Medulla oblongata (tissue), 1 donor: ENCODE measurements around the gene MBD2.
"Not testable (repeated sequence)": the region's sequence is repeated elsewhere in the genome, so short reads cannot be mapped to it uniquely, and the experiment has no call there.

Source experiments
- DNase-seq: peaks from one replicate; pipeline ENCODE4 v3.0.0-alpha.2; 2015; ENCODE audit errors: extremely low spot score

The MBD2 gene

GRCh38 chr18:54235871-54236270 lies 11.4 kb upstream of the MBD2 start:
- DNase-seq: no peak

GRCh38 chr18:54233747-54234146 lies 9.3 kb upstream of the MBD2 start:
- DNase-seq: no peak

GRCh38 chr18:54233228-54233625 lies 8.8 kb upstream of the MBD2 start:
- no peak for DNase-seq

GRCh38 chr18:54232485-54233227 lies 8.2 kb upstream of the MBD2 start:
- no peak for DNase-seq

- DNase-seq: no peak
These were observed 5.1 kb upstream of the MBD2 start for GRCh38 chr18:54229421-54230059.

- DNase-seq: no peak
These were observed 3.9 kb upstream of the MBD2 start for GRCh38 chr18:54228364-54228763.

- DNase-seq: no peak
These were observed 764 bp downstream of the MBD2 start for GRCh38 chr18:54223568-54224241.

GRCh38 chr18:54222922-54223567 lies 1.4 kb downstream of the MBD2 start:
- peak; percentile 38 for DNase-seq

GRCh38 chr18:54220406-54220805 lies 4.1 kb downstream of the MBD2 start:
- DNase-seq: no peak

- DNase-seq: not testable (repeated sequence)
These were observed 5.7 kb downstream of the MBD2 start for GRCh38 chr18:54218803-54219202.

GRCh38 chr18:54218299-54218698 lies 6.2 kb downstream of the MBD2 start:
- no peak for DNase-seq

GRCh38 chr18:54217624-54218023 lies 6.8 kb downstream of the MBD2 start:
- no peak for DNase-seq

GRCh38 chr18:54215069-54215468 lies 9.4 kb downstream of the MBD2 start:
- no peak for DNase-seq

GRCh38 chr18:54210463-54210862 lies 14.0 kb downstream of the MBD2 start:
- no peak for DNase-seq

GRCh38 chr18:54209471-54210180 lies 14.8 kb downstream of the MBD2 start:
- no peak for DNase-seq

- no peak for DNase-seq
These were observed 18.0 kb downstream of the MBD2 start for GRCh38 chr18:54206447-54206846.

GRCh38 chr18:54205959-54206358 lies 18.5 kb downstream of the MBD2 start:
- no peak for DNase-seq

GRCh38 chr18:54205448-54205847 lies 19.0 kb downstream of the MBD2 start:
- DNase-seq: not testable (repeated sequence)

- DNase-seq: no peak
These were observed 19.6 kb downstream of the MBD2 start for GRCh38 chr18:54204883-54205282.

GRCh38 chr18:54203914-54204313 lies 20.6 kb downstream of the MBD2 start:
- no peak for DNase-seq

- DNase-seq: no peak
These were observed 21.6 kb downstream of the MBD2 start for GRCh38 chr18:54202851-54203250.
